Measurements from ENCODE around the gene BSCL2. TPM values are rescaled to one million over a fixed set of nuclear protein-coding genes. Genes with fewer than 3 reads are reported as not detected.

The BSCL2 gene
- total RNA-seq, 4 donors from 2014 or later = 28.9 to 76.3 (median 59.3) TPM

Other genes starting within 250 kb of the BSCL2 start
- gene AHNAK, start 160.6 kb downstream of the BSCL2 start, total RNA-seq = 1,000 to 10,000 TPM; 1,174 to 1,475 (median 1,322) TPM
- gene EEF1G, start 133.5 kb downstream of the BSCL2 start, total RNA-seq = 1,000 to 10,000 TPM; 1,221 to 2,946 (median 2,495) TPM
- 10 to 100 TPM in 3 of 4 donors, 1 to 10 TPM in 1; 8.0 to 16.3 (median 12.5) TPM for gene TUT1, start 115.9 kb downstream of the BSCL2 start, total RNA-seq
- gene MTA2, start 105.6 kb downstream of the BSCL2 start, total RNA-seq = 100 to 1,000 TPM; 107 to 125 (median 110) TPM
- gene EML3, start 94.6 kb downstream of the BSCL2 start, total RNA-seq = 10 to 100 TPM; 43.1 to 74.8 (median 55.8) TPM
- 1 to 10 TPM in 3 of 4 donors, under 1 TPM in 1; 0.80 to 4.9 (median 2.3) TPM for gene ROM1, start 94.2 kb downstream of the BSCL2 start, total RNA-seq
- gene B3GAT3, start 85.4 kb downstream of the BSCL2 start, total RNA-seq = 10 to 100 TPM; 29.9 to 54.1 (median 40.6) TPM
- 100 to 1,000 TPM in 2 of 4 donors, 10 to 100 TPM in 2; 76.0 to 118 (median 102) TPM for gene GANAB, start 60.8 kb downstream of the BSCL2 start, total RNA-seq
- 10 to 100 TPM; 17.7 to 35.1 (median 31.4) TPM for gene INTS5, start 54.1 kb downstream of the BSCL2 start, total RNA-seq
- 10 to 100 TPM; 12.8 to 29.3 (median 25.7) TPM for gene C11orf98, start 42.2 kb downstream of the BSCL2 start, total RNA-seq
- 1 to 10 TPM; 2.8 to 6.0 (median 4.2) TPM for gene CSKMT, start 42.1 kb downstream of the BSCL2 start, total RNA-seq
- 10 to 100 TPM in 2 of 4 donors, 1 to 10 TPM in 2; 9.1 to 12.4 (median 9.8) TPM for gene UQCC3, start 35.8 kb downstream of the BSCL2 start, total RNA-seq
- 1 to 10 TPM; 1.7 to 8.7 (median 3.3) TPM for gene LBHD1, start 35.2 kb downstream of the BSCL2 start, total RNA-seq
- gene UBXN1, start 28.4 kb downstream of the BSCL2 start, total RNA-seq = 100 to 1,000 TPM; 125 to 194 (median 143) TPM
- 1 to 10 TPM; 3.3 to 7.6 (median 5.9) TPM for gene LRRN4CL, start 17.9 kb downstream of the BSCL2 start, total RNA-seq
- gene GNG3, start 252 bp upstream of the BSCL2 start, total RNA-seq = under 1 TPM in 1 of 4 donors, not detected in 3; 0.68 TPM
- 10 to 100 TPM; 21.1 to 51.5 (median 33.6) TPM for gene HNRNPUL2, start 20.0 kb upstream of the BSCL2 start, total RNA-seq
- 10 to 100 TPM; 16.3 to 42.3 (median 31.7) TPM for gene TTC9C, start 21.1 kb upstream of the BSCL2 start, total RNA-seq
- gene ZBTB3, start 46.7 kb upstream of the BSCL2 start, total RNA-seq = 10 to 100 TPM; 10.9 to 32.2 (median 14.3) TPM
- 100 to 1,000 TPM in 1 of 4 donors, 10 to 100 TPM in 3; 46.9 to 117 (median 52.1) TPM for gene POLR2G, start 54.2 kb upstream of the BSCL2 start, total RNA-seq
- gene TAF6L, start 64.0 kb upstream of the BSCL2 start, total RNA-seq = 10 to 100 TPM; 10.2 to 48.7 (median 21.9) TPM
- gene TMEM179B, start 80.0 kb upstream of the BSCL2 start, total RNA-seq = 10 to 100 TPM; 37.6 to 72.6 (median 59.8) TPM
- gene TMEM223, start 84.6 kb upstream of the BSCL2 start, total RNA-seq = 10 to 100 TPM; 15.9 to 30.2 (median 23.4) TPM
- gene NXF1, start 98.0 kb upstream of the BSCL2 start, total RNA-seq = 100 to 1,000 TPM in 3 of 4 donors, 10 to 100 TPM in 1; 88.1 to 156 (median 115) TPM
- 10 to 100 TPM; 26.8 to 47.8 (median 43.2) TPM for gene STX5, start 124.6 kb upstream of the BSCL2 start, total RNA-seq
- not detected for gene TEX54, start 125.4 kb upstream of the BSCL2 start, total RNA-seq
- gene WDR74, start 132.2 kb upstream of the BSCL2 start, total RNA-seq = 10 to 100 TPM; 63.3 to 79.8 (median 70.3) TPM
- 100 to 1,000 TPM; 170 to 234 (median 198) TPM for gene SLC3A2, start 173.5 kb upstream of the BSCL2 start, total RNA-seq
- gene CHRM1, start 213.9 kb upstream of the BSCL2 start, total RNA-seq = 1 to 10 TPM; 2.5 to 5.4 (median 4.5) TPM

All from suprapubic skin (tissue), 4 donors.